Esophagus muscularis mucosa (tissue), 4 donors: ENCODE data around the gene DEGS1. TPM values are rescaled to one million over a fixed set of nuclear protein-coding genes. Genes with fewer than 3 reads are reported as not detected.

Experiments used
- DNase-seq: peaks from one replicate; pipeline ENCODE4 v3.0.0-alpha.2; 2017; ENCODE audit errors: extremely low spot score
- H3K27ac ChIP-seq, 4 donors: fragments of 200-600 bp; sonication (generic); replicated peaks in 1 of 4; 1 replicate in 3 of 4; 2 replicates in 1 of 4; pipeline ENCODE4 v1.5.1; 2016 to 2019; ENCODE audit warnings: mild to moderate bottlenecking in 1 of 4
- H3K27me3 ChIP-seq, 4 donors: fragments of 200-600 bp; sonication (generic); one replicate each; pipeline versions ENCODE4 v1.5.1 to v1.6.0; 2016 to 2019
- H3K36me3 ChIP-seq, 4 donors: fragments of 200-600 bp; sonication (generic); one replicate each; pipeline ENCODE4 v1.5.1; 2016 to 2019
- H3K4me1 ChIP-seq, 4 donors: fragments of 200-600 bp; sonication (generic); one replicate each; pipeline ENCODE4 v1.5.1; 2016 to 2019
- H3K4me3 ChIP-seq, 4 donors: fragments of 200-600 bp; sonication (generic); 1 replicate in 2 of 4; 2 replicates in 2 of 4; pipeline ENCODE4 v1.5.1; 2016 to 2019; ENCODE audit warnings: mild to moderate bottlenecking in 4 of 4, moderate library complexity in 1 of 4
- H3K9me3 ChIP-seq, 4 donors: fragments of 200-600 bp; sonication (generic); 1 replicate in 3 of 4; 2 replicates in 1 of 4; pipeline ENCODE4 v1.5.1; 2016 to 2019
- CTCF ChIP-seq, 3 experiments: fragments of 200-600 bp in 2 of 3; fragments of 450-650 bp in 1 of 3; sonication (generic) in 2 of 3; IDR thresholded peaks; one replicate each; pipeline ENCODE4 v1.5.1; 2017 to 2019; ENCODE audit warnings: antibody characterized with exemption in 3 of 3, mild to moderate bottlenecking in 2 of 3, moderate library complexity in 1 of 3
- EP300 ChIP-seq: sonication (generic); formaldehyde crosslinking; IDR thresholded peaks from one replicate; pipeline ENCODE4 v1.6.1; 2017; ENCODE audit warnings: antibody characterized with exemption
- POLR2A ChIP-seq: fragments of 450-650 bp; IDR thresholded peaks from one replicate; pipeline ENCODE4 v1.6.1; 2017; ENCODE audit warnings: antibody characterized with exemption, moderate library complexity, mild to moderate bottlenecking, low read depth
- POLR2AphosphoS5 ChIP-seq, 2 donors: sonication (generic); formaldehyde crosslinking; IDR thresholded peaks; one replicate each; pipeline ENCODE4 v1.6.1; 2017; ENCODE audit warnings: antibody characterized with exemption in 2 of 2
- WGBS: methylation state at CpG from one replicate; pipeline ENCODE4 v1.1.5; 2018; 5-methylcytosine and 5-hydroxymethylcytosine counted together
- intact Hi-C: fragments of 100-400 bp; cut with DNase I; formaldehyde crosslinking; loops from one replicate; pipeline ENCODE4 v1.15.1; 2023
- total RNA-seq, 4 donors: library from RNA; depleted of rRNA; stranded (reverse); fragments of >200 nt; gene quantifications; one replicate each; pipeline versions ENCODE4 v1.1.0 to v1.2.1, GENCODE V29; 2016

The DEGS1 gene
- total RNA-seq, 4 donors from 2014 or later, result 117 to 152 (median 124) TPM

GRCh38 chr1:224212618-224213061, 29.6 kb downstream of the DEGS1 start:
- no peaks in the 10 kb centered on the region for H3K36me3 ChIP-seq
- 88% methylated on average over 13 of the region's 13 CpGs for WGBS
- H3K4me3 ChIP-seq, result no peak overlapping the region
- no peaks in the 10 kb centered on the region for H3K9me3 ChIP-seq
- peak overlapping the region in 1 of 4 donors; percentile 42 for H3K27ac ChIP-seq
- no peak for DNase-seq
- intact Hi-C loops, result no loop called here
- no peaks in the 10 kb centered on the region for H3K27me3 ChIP-seq
- TF ChIP-seq POLR2AphosphoS5 (IDR thresholded peaks at IDR 0.05) (no peak), EP300 (no peak), CTCF (IDR thresholded peaks at IDR 0.05) (no peak), POLR2A (no peak)
- H3K4me1 ChIP-seq, result peaks cover 2 to 33% (median 29%) of the 10 kb centered on the region in 4 donors

GRCh38 chr1:224213438-224214119, 30.5 kb downstream of the DEGS1 start:
- intact Hi-C loops, result no loop called here
- no peaks in the 10 kb centered on the region for H3K9me3 ChIP-seq
- TF ChIP-seq EP300 (no peak), POLR2A (no peak), POLR2AphosphoS5 (IDR thresholded peaks at IDR 0.05) (no peak), CTCF (IDR thresholded peaks at IDR 0.05) (no peak)
- H3K4me3 ChIP-seq, result no peak overlapping the region
- H3K4me1 ChIP-seq, result peaks cover 2 to 33% (median 29%) of the 10 kb centered on the region in 4 donors
- H3K27me3 ChIP-seq, result no peaks in the 10 kb centered on the region
- H3K27ac ChIP-seq, result peak overlapping the region in 2 of 4 donors; percentile 15 to 19
- 68% methylated on average over 4 of the region's 4 CpGs for WGBS
- no peak for DNase-seq
- H3K36me3 ChIP-seq, result no peaks in the 10 kb centered on the region

GRCh38 chr1:224216382-224216781, 33.3 kb downstream of the DEGS1 start:
- no peak for DNase-seq
- Histone ChIP-seq H3K9me3 (no peaks in the 10 kb centered on the region), H3K27ac (no peak overlapping the region), H3K4me1 (peaks cover 2 to 22% (median 21%) of the 10 kb centered on the region in 4 donors), H3K27me3 (no peaks in the 10 kb centered on the region), H3K4me3 (no peak overlapping the region), H3K36me3 (no peaks in the 10 kb centered on the region)
- no peak for TF ChIP-seq POLR2A
- TF ChIP-seq POLR2AphosphoS5 (IDR thresholded peaks at IDR 0.05), result no peak
- TF ChIP-seq CTCF (IDR thresholded peaks at IDR 0.05), result no peak
- no peak for TF ChIP-seq EP300
- intact Hi-C loops, result no loop called here
- WGBS, result 95% methylated on average over 8 of the region's 8 CpGs

GRCh38 chr1:224217655-224218623, 34.9 kb downstream of the DEGS1 start:
- no peak for TF ChIP-seq POLR2A
- TF ChIP-seq POLR2AphosphoS5 (IDR thresholded peaks at IDR 0.05), result no peak
- TF ChIP-seq CTCF (IDR thresholded peaks at IDR 0.05), result no peak
- TF ChIP-seq EP300, result no peak
- Histone ChIP-seq H3K27me3 (no peaks in the 10 kb centered on the region), H3K9me3 (no peaks in the 10 kb centered on the region), H3K4me1 (peaks cover 0 to 13% (median 10%) of the 10 kb centered on the region in 4 donors), H3K4me3 (no peak overlapping the region), H3K36me3 (no peaks in the 10 kb centered on the region), H3K27ac (no peak overlapping the region)
- DNase-seq, result no peak
- intact Hi-C loops, result no loop called here
- WGBS, result 84% methylated on average over 11 of the region's 11 CpGs
